ENCODE results near the gene UGT1A9.
A peak's percentile ranks its signal among the peaks of the same experiment; 100 is the strongest.

- no peak for TF ChIP-seq ZNF350 (CRISPR knock-in tag; IDR thresholded peaks at IDR 0.05; ENCODE audit: borderline replicate concordance, low read depth)
- no peak for TF ChIP-seq EP300 (IDR thresholded peaks at IDR 0.05; ENCODE audit: low read depth in 2 of 2, low read length in 2 of 2)
- no peak for TF ChIP-seq EP300 (CRISPR knock-in tag; IDR thresholded peaks at IDR 0.05; ENCODE audit: borderline replicate concordance)
- TF ChIP-seq, protein P1, sequence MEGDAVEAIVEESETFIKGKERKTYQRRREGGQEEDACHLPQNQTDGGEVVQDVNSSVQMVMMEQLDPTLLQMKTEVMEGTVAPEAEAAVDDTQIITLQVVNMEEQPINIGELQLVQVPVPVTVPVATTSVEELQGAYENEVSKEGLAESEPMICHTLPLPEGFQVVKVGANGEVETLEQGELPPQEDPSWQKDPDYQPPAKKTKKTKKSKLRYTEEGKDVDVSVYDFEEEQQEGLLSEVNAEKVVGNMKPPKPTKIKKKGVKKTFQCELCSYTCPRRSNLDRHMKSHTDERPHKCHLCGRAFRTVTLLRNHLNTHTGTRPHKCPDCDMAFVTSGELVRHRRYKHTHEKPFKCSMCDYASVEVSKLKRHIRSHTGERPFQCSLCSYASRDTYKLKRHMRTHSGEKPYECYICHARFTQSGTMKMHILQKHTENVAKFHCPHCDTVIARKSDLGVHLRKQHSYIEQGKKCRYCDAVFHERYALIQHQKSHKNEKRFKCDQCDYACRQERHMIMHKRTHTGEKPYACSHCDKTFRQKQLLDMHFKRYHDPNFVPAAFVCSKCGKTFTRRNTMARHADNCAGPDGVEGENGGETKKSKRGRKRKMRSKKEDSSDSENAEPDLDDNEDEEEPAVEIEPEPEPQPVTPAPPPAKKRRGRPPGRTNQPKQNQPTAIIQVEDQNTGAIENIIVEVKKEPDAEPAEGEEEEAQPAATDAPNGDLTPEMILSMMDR (CRISPR knock-in tag; IDR thresholded peaks at IDR 0.05) = peak; percentile 94
- TF ChIP-seq ZKSCAN1 (IDR thresholded peaks at IDR 0.05; ENCODE audit: low read length) = no peak
- no peak for TF ChIP-seq DNMT1 (CRISPR knock-in tag; IDR thresholded peaks at IDR 0.05)
- no peak for TF ChIP-seq NR3C1 (CRISPR knock-in tag; IDR thresholded peaks at IDR 0.05)
- no peak for TF ChIP-seq ZNF121 (CRISPR knock-in tag; IDR thresholded peaks at IDR 0.05)
- TF ChIP-seq ETV5 (CRISPR knock-in tag; IDR thresholded peaks at IDR 0.05; ENCODE audit: borderline replicate concordance) = peak; percentile 40; the same call in 1 of the 2 replicates
- TF ChIP-seq, protein P2, sequence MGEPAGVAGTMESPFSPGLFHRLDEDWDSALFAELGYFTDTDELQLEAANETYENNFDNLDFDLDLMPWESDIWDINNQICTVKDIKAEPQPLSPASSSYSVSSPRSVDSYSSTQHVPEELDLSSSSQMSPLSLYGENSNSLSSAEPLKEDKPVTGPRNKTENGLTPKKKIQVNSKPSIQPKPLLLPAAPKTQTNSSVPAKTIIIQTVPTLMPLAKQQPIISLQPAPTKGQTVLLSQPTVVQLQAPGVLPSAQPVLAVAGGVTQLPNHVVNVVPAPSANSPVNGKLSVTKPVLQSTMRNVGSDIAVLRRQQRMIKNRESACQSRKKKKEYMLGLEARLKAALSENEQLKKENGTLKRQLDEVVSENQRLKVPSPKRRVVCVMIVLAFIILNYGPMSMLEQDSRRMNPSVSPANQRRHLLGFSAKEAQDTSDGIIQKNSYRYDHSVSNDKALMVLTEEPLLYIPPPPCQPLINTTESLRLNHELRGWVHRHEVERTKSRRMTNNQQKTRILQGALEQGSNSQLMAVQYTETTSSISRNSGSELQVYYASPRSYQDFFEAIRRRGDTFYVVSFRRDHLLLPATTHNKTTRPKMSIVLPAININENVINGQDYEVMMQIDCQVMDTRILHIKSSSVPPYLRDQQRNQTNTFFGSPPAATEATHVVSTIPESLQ (CRISPR knock-in tag; conservative IDR thresholded peaks at IDR 0.05) = no peak
- TF ChIP-seq SMARCC2 (IDR thresholded peaks at IDR 0.05) = no peak
Measured at GRCh38 chr2:233711312-233712008, 39.8 kb downstream of the UGT1A9 start.
